ENCODE results near the gene CCDC61. TPM values are rescaled to one million over a fixed set of nuclear protein-coding genes. Genes with fewer than 3 reads are reported as not detected.

CCDC61 gene
- total and polyA plus RNA-seq, 4 donors, result 7.8 to 21.0 (median 11.0) TPM

DNA sequence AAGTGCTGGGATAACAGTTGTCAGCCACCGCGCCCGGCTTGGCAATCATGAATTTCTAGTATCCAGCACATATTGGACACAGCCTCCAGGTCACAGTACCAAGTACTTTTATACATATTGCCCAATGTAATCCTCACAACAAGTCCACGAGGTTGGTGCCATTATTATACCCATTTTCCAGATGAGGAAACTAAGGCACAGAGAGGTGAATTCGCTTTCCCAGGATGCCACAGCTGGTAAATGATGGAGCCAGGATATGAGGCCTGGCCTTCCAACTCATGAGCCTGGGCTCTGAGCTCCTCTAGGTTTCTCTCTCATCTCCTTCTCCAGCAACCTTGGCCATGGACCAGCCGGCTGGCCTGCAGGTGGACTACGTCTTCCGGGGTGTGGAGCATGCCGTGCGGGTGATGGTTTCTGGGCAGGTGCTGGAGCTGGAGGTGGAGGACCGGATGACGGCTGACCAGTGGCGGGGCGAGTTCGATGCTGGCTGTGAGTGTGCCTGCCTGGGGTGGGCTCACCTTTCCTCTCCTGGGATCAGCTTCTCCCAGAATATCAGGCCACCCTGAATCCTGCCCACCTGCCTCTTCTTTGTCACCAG, 7.5 kb downstream of the CCDC61 start:
- H3K4me3 ChIP-seq, result no peak overlapping the region
- no peak for DNase-seq
- WGBS, 2 donors, result 97 to 98% methylated on average over 14 to 15 of the region's 15 CpGs

DNA sequence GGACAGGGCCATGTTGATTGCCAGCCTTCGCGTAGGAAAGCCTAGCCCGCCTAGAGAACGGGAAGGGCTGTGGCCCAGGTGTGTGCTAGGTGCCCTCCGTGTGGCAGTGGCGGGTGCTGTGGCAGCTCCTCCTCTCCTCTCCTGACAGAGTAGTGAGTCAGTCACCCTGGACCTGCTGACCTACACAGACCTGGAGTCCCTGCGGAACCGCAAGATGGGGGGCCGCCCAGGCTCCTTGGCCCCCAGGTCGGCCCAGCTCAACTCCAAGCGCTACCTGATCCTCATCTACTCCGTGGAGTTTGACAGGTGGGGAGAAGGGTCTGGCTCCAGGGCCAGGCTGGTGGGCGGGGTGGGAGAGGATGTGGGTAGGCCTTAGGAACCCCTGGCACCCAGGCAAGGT, 11.1 kb downstream of the CCDC61 start:
- 95 to 97% methylated on average over 13 of the region's 13 CpGs for WGBS, 2 donors
- no peak for ATAC-seq (ENCODE audit: insufficient read depth, low FRiP score)
- TF ChIP-seq, protein P1, sequence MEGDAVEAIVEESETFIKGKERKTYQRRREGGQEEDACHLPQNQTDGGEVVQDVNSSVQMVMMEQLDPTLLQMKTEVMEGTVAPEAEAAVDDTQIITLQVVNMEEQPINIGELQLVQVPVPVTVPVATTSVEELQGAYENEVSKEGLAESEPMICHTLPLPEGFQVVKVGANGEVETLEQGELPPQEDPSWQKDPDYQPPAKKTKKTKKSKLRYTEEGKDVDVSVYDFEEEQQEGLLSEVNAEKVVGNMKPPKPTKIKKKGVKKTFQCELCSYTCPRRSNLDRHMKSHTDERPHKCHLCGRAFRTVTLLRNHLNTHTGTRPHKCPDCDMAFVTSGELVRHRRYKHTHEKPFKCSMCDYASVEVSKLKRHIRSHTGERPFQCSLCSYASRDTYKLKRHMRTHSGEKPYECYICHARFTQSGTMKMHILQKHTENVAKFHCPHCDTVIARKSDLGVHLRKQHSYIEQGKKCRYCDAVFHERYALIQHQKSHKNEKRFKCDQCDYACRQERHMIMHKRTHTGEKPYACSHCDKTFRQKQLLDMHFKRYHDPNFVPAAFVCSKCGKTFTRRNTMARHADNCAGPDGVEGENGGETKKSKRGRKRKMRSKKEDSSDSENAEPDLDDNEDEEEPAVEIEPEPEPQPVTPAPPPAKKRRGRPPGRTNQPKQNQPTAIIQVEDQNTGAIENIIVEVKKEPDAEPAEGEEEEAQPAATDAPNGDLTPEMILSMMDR (IDR thresholded peaks at IDR 0.05; ENCODE audit: control extremely low read depth, extremely low read depth), result no peak
- Histone ChIP-seq H3K9ac (ENCODE audit: insufficient read depth in 1 of 2, low read length in 2 of 2) (no peak overlapping the region), H3K27ac (ENCODE audit: low read depth in 1 of 2, low read length in 1 of 2) (no peak overlapping the region), H3K36me3 (ENCODE audit: control insufficient read depth in 4 of 4, insufficient read depth in 4 of 4, low read length in 4 of 4) (peaks cover 0 to 3% (median 1%) of the 10 kb centered on the region in 4 donors), H3K27me3 (ENCODE audit: control insufficient read depth in 3 of 3, insufficient read depth in 3 of 3, low read length in 2 of 3) (no peaks in the 10 kb centered on the region), H3K9me3 (ENCODE audit: control insufficient read depth in 4 of 4, insufficient read depth in 3 of 4, low read length in 3 of 4) (no peaks in the 10 kb centered on the region), H3K4me1 (ENCODE audit: control insufficient read depth in 5 of 5, insufficient read depth in 5 of 5, low read length in 5 of 5) (no peaks in the 10 kb centered on the region), H3K4me3 (no peak overlapping the region)
- DNase-seq, result no peak

More for the DNA sequence above, 7.5 kb downstream of the CCDC61 start:
- no peak overlapping the region for H3K27ac ChIP-seq (ENCODE audit: low read depth in 1 of 2, low read length in 1 of 2)
- TF ChIP-seq, protein P1 (IDR thresholded peaks at IDR 0.05; ENCODE audit: control extremely low read depth, extremely low read depth), result no peak
- no peaks in the 10 kb centered on the region for H3K27me3 ChIP-seq (ENCODE audit: control insufficient read depth in 3 of 3, insufficient read depth in 3 of 3, low read length in 2 of 3)
- no peak overlapping the region for H3K9ac ChIP-seq (ENCODE audit: insufficient read depth in 1 of 2, low read length in 2 of 2)
- peaks cover 0 to 15% (median 7%) of the 10 kb centered on the region in 5 donors for H3K4me1 ChIP-seq (ENCODE audit: control insufficient read depth in 5 of 5, insufficient read depth in 5 of 5, low read length in 5 of 5)
- H3K36me3 ChIP-seq (ENCODE audit: control insufficient read depth in 4 of 4, insufficient read depth in 4 of 4, low read length in 4 of 4), result peaks cover 0 to 3% (median 1%) of the 10 kb centered on the region in 4 donors
- no peaks in the 10 kb centered on the region for H3K9me3 ChIP-seq (ENCODE audit: control insufficient read depth in 4 of 4, insufficient read depth in 3 of 4, low read length in 3 of 4)
- ATAC-seq (ENCODE audit: insufficient read depth, low FRiP score), result no peak

DNA sequence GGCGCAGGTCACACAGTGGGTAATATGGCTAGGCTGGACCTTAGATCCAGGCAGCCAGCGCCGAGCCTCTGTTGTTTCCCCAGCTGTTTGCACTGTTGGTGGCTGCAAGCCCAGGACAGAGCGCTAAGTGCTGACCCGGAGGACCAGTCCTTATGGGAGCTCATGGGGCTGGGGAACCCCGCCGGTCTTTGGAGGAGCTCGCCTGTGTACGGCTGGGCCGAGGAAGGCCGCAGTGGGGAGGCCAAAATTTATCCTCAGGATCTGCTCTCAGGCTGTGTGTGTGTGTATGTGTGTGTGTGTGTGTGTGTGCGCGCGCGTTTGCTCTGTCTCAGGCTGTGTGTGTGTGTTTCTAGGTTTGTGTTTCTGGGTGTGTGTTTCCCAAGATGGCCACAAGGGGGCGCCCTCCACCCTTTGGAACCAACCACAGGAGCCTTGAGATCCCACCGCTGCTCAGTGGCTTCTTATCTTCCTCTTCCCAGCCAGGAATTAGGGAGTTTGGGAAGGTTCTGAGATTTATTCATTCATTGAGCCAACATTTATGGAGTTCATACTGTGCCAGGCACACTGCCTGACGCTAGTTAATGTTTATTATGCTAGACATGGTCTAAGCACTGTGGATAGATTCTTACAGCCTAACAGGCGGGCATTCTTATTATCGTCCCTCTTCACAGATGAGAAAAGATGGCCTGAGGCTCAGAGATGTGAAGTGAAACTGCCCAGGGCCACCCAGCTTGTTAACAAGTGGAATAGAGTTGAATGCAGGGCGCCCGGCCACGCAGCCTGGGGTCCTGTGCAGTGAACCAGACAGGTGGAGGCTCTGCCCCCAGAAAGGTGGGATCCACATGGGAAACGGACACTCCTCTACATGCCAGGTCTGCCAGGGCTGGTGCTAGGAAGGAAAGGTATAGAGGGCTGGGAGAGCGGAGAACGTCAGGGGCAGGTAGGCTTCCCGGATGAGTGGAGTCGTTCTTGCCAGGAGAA, 14.6 kb downstream of the CCDC61 start:
- no peak overlapping the region for H3K4me3 ChIP-seq
- ATAC-seq (ENCODE audit: insufficient read depth, low FRiP score) (no peak), DNase-seq (peak; percentile 59 to 71 (median 69))
- WGBS, 2 donors, result 56 to 69% methylated on average over 28 of the region's 28 CpGs
- H3K9ac ChIP-seq (ENCODE audit: insufficient read depth in 1 of 2, low read length in 2 of 2), result no peak overlapping the region
- no peaks in the 10 kb centered on the region for H3K9me3 ChIP-seq (ENCODE audit: control insufficient read depth in 4 of 4, insufficient read depth in 3 of 4, low read length in 3 of 4)
- peaks cover 0 to 12% (median 7%) of the 10 kb centered on the region in 3 donors for H3K27me3 ChIP-seq (ENCODE audit: control insufficient read depth in 3 of 3, insufficient read depth in 3 of 3, low read length in 2 of 3)
- peaks cover 0 to 3% (median 1%) of the 10 kb centered on the region in 4 donors for H3K36me3 ChIP-seq (ENCODE audit: control insufficient read depth in 4 of 4, insufficient read depth in 4 of 4, low read length in 4 of 4)
- TF ChIP-seq, protein P1 (IDR thresholded peaks at IDR 0.05; ENCODE audit: control extremely low read depth, extremely low read depth), result peak; percentile 63
- peaks cover 0 to 4% (median 3%) of the 10 kb centered on the region in 5 donors for H3K4me1 ChIP-seq (ENCODE audit: control insufficient read depth in 5 of 5, insufficient read depth in 5 of 5, low read length in 5 of 5)
- H3K27ac ChIP-seq (ENCODE audit: low read depth in 1 of 2, low read length in 1 of 2), result no peak overlapping the region

Data from lung (tissue), 12 donors.